Subcutaneous abdominal adipose tissue (tissue), 5 donors: ENCODE measurements around the gene PIGBOS1.
A peak's percentile ranks its signal among the peaks of the same experiment; 100 is the strongest.
"Not testable (repeated sequence)": the region's sequence is repeated elsewhere in the genome, so short reads cannot be mapped to it uniquely, and the experiment has no call there.

Experiments used
- H3K27ac ChIP-seq: one replicate; pipeline ENCODE4 v1.7.0; 2013; ENCODE audit warnings: low read depth, mild to moderate bottlenecking, inconsistent platforms, low read length, moderate library complexity
- H3K27me3 ChIP-seq, 5 donors: one replicate each; pipeline ENCODE4 v1.7.0; 2013; ENCODE audit warnings: low read length in 5 of 5, inconsistent platforms in 1 of 5; ENCODE audit not compliant: control insufficient read depth in 5 of 5, insufficient read depth in 4 of 5
- H3K36me3 ChIP-seq, 5 donors: one replicate each; pipeline ENCODE4 v1.7.0; 2013; ENCODE audit warnings: low read length in 5 of 5; ENCODE audit not compliant: control insufficient read depth in 5 of 5, insufficient read depth in 5 of 5
- H3K4me1 ChIP-seq, 5 donors: one replicate each; pipeline ENCODE4 v1.7.0; 2013; ENCODE audit warnings: low read length in 5 of 5, mild to moderate bottlenecking in 3 of 5, moderate library complexity in 1 of 5; ENCODE audit not compliant: control insufficient read depth in 5 of 5, insufficient read depth in 5 of 5
- H3K4me3 ChIP-seq, 5 donors: one replicate each; pipeline ENCODE4 v1.7.0; 2013; ENCODE audit warnings: low read length in 5 of 5, low read depth in 1 of 5
- H3K9ac ChIP-seq, 5 donors: one replicate each; pipeline ENCODE4 v1.7.0; 2013; ENCODE audit warnings: low read length in 5 of 5, mild to moderate bottlenecking in 4 of 5, moderate library complexity in 3 of 5
- H3K9me3 ChIP-seq, 5 donors: one replicate each; pipeline ENCODE4 v1.7.0; 2013; ENCODE audit warnings: low read length in 5 of 5; ENCODE audit not compliant: control insufficient read depth in 5 of 5
- donor health status: healthy.
- donor health status: healthy.
- donor health status: healthy.
- donor health status: healthy.
- donor health status: healthy.

The PIGBOS1 gene

GRCh38 chr15:55319537-55320237 is 764 bp upstream of the PIGBOS1 start:
- H3K27me3 ChIP-seq, result no peaks in the 10 kb centered on the region
- peak overlapping the region; percentile 96 for H3K27ac ChIP-seq
- H3K4me1 ChIP-seq, result peaks cover 0 to 25% (median 22%) of the 10 kb centered on the region in 5 donors
- peaks cover 0 to 6% (median 0%) of the 10 kb centered on the region in 5 donors for H3K36me3 ChIP-seq
- H3K9me3 ChIP-seq, result no peaks in the 10 kb centered on the region
- H3K4me3 ChIP-seq, result peak overlapping the region; percentile 85 to 99 (median 98)
- H3K9ac ChIP-seq, result peak overlapping the region; percentile 38 to 100 (median 99)

- H3K27me3 ChIP-seq, H3K4me3 ChIP-seq, H3K9ac ChIP-seq, H3K4me1 ChIP-seq, H3K27ac ChIP-seq, H3K9me3 ChIP-seq: not testable (repeated sequence)
- peaks cover 3 to 25% (median 13%) of the 10 kb centered on the region in 5 donors for H3K36me3 ChIP-seq
Measured at GRCh38 chr15:55302801-55303200, 16.1 kb downstream of the PIGBOS1 start.

DNA sequence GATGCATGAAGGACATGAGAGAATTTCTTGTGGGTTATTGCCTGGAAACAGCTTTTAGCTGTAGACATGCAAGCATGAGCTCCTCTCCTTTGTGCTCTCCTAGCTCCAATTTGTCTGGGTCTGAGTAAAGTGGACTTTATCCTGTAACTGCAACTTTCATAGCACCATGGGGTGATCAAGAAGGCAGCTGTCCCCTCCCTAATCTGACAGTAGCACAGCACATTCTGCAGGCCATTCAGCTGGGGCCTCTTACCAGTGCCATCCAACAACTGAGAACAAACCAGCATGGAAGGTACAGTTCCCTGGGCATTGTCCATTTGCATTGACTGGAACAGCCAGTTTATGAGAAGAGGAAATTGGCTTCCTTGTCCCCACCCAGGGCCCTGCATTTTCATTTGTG is 21.6 kb downstream of the PIGBOS1 start:
- Histone ChIP-seq H3K36me3 (no peaks in the 10 kb centered on the region), H3K27me3 (no peaks in the 10 kb centered on the region), H3K4me3 (no peak overlapping the region), H3K9me3 (no peaks in the 10 kb centered on the region), H3K4me1 (no peaks in the 10 kb centered on the region), H3K9ac (no peak overlapping the region), H3K27ac (no peak overlapping the region)

GRCh38 chr15:55290528-55291057 is 28.3 kb downstream of the PIGBOS1 start:
- H3K4me1 ChIP-seq, result peaks cover 2 to 13% (median 10%) of the 10 kb centered on the region in 5 donors
- no peaks in the 10 kb centered on the region for H3K27me3 ChIP-seq
- H3K9ac ChIP-seq, result peak overlapping the region; percentile 77 to 98 (median 94)
- no peaks in the 10 kb centered on the region for H3K9me3 ChIP-seq
- H3K27ac ChIP-seq, result peak overlapping the region; percentile 80
- no peaks in the 10 kb centered on the region for H3K36me3 ChIP-seq
- peak overlapping the region; percentile 48 to 94 (median 88) for H3K4me3 ChIP-seq

- H3K4me1 ChIP-seq, result peaks cover 2 to 13% (median 10%) of the 10 kb centered on the region in 5 donors
- H3K27ac ChIP-seq, result peak within 1 kb of the TSS; percentile 80
- H3K4me3 ChIP-seq, result peak within 1 kb of the TSS; percentile 88 to 94 (median 89)
- no peaks in the 10 kb centered on the region for H3K9me3 ChIP-seq
- H3K9ac ChIP-seq, result peak within 1 kb of the TSS; percentile 90 to 98 (median 94)
- H3K27me3 ChIP-seq, result no peaks in the 10 kb centered on the region
- H3K36me3 ChIP-seq, result no peaks in the 10 kb centered on the region
Measured at GRCh38 chr15:55289746-55290527, 29.0 kb downstream of the PIGBOS1 start, which contains the start of gene RAB27A. Gene RAB27A (minus strand): TSS chr15:55289813. CDS start chr15:55234934, 54,879 bp downstream.

- Histone ChIP-seq H3K27ac (peak overlapping the region; percentile 80), H3K4me1 (peaks cover 2 to 13% (median 10%) of the 10 kb centered on the region in 5 donors), H3K4me3 (peak overlapping the region; percentile 76 to 94 (median 88)), H3K36me3 (no peaks in the 10 kb centered on the region), H3K9me3 (no peaks in the 10 kb centered on the region), H3K9ac (peak overlapping the region; percentile 73 to 98 (median 94)), H3K27me3 (no peaks in the 10 kb centered on the region)
Measured at GRCh38 chr15:55289011-55289745, 29.7 kb downstream of the PIGBOS1 start.

DNA sequence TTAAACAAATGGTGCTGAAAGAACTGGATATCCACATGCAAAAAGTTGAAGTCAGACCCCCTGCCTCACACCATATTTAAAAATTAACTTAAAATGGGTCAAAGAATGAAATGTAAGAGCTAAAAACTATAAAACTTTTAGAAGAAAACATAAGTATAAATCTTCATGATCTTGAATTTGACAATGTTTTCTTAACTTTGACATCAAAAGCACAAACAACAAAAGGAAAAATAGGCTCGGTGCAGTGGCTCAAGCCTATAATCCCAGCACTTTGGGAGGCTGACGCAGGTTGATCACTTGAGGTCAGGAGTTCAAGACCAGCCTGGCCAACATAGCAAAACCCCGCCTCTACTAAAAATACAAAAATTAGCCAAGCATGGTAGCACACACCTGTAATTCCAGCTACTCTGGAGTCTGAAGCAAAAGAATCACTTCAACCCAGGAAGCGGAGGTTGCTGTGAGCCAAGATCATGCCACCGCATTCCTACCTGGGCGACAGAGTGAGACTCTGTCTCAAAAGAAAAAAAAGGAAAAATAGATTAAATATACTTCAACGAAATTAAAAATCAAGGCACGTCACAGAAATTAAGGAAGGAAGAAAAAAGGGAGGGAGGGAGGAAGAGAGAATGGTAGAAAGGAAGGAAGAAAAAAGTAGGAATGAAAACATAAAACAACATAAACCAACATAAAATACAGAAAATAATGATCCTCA is 30.8 kb downstream of the PIGBOS1 start:
- Histone ChIP-seq H3K9ac (no peak overlapping the region), H3K4me1 (peaks cover 2 to 13% (median 10%) of the 10 kb centered on the region in 5 donors), H3K27ac (no peak overlapping the region)

DNA sequence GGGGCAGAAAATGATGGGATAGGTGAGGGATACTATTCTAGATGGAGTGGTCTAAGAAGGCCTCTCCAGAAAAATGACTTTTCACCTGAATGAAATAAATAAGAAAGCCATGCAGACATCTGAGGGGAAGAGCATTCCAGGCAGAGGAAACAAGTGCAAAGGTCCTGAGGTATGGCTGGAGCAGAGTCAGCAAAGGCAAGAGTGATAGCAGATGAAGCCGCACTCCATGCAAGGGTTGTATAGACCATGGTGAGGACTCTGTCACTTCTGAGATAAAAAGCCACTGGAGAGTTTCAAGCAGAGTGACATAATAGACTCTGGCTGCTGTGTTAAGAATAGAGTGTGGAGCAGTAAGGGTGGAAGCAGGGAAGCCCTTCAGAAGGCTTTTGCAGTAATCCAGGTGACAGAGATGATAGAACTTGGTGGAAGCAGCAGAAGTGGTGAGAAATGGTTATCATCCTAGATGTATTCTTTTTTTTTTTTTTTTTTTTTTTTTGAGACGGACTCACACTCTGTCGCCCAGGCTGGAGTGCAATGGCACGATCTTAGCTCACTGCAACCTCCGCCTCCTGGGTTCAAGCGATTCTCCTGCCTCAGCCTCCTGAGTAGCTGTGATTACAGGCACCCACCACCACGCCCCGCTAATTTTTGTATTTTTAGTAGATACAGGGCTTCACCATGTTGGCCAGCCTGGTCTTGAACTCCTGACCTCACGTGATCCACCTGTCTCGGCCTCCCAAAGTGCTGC is 32.3 kb downstream of the PIGBOS1 start:
- not testable (repeated sequence) for H3K9me3 ChIP-seq, H3K27me3 ChIP-seq, H3K36me3 ChIP-seq, H3K9ac ChIP-seq, H3K4me3 ChIP-seq, H3K27ac ChIP-seq
- peaks cover 2 to 19% (median 10%) of the 10 kb centered on the region in 5 donors for H3K4me1 ChIP-seq

More for the DNA sequence above, 30.8 kb downstream of the PIGBOS1 start:
- H3K9me3 ChIP-seq, result no peaks in the 10 kb centered on the region
- H3K36me3 ChIP-seq, result no peaks in the 10 kb centered on the region
- peak overlapping the region in 3 of 5 donors; percentile 88 to 94 (median 88) for H3K4me3 ChIP-seq
- no peaks in the 10 kb centered on the region for H3K27me3 ChIP-seq

GRCh38 chr15:55284426-55284825 is 34.5 kb downstream of the PIGBOS1 start:
- no peak overlapping the region for H3K27ac ChIP-seq
- no peaks in the 10 kb centered on the region for H3K27me3 ChIP-seq
- H3K4me3 ChIP-seq, result no peak overlapping the region
- no peaks in the 10 kb centered on the region for H3K36me3 ChIP-seq
- H3K9me3 ChIP-seq, result no peaks in the 10 kb centered on the region
- peaks cover 0 to 14% (median 7%) of the 10 kb centered on the region in 5 donors for H3K4me1 ChIP-seq
- H3K9ac ChIP-seq, result no peak overlapping the region
